ENCODE data around the gene ZNF324B. TPM values are rescaled to one million over a fixed set of nuclear protein-coding genes. Genes with fewer than 3 reads are reported as not detected.
"Not testable (repeated sequence)": the region's sequence is repeated elsewhere in the genome, so short reads cannot be mapped to it uniquely, and the experiment has no call there.

Gene ZNF324B
- total RNA-seq = 5.0 and 5.8 TPM in 2 replicates

DNA sequence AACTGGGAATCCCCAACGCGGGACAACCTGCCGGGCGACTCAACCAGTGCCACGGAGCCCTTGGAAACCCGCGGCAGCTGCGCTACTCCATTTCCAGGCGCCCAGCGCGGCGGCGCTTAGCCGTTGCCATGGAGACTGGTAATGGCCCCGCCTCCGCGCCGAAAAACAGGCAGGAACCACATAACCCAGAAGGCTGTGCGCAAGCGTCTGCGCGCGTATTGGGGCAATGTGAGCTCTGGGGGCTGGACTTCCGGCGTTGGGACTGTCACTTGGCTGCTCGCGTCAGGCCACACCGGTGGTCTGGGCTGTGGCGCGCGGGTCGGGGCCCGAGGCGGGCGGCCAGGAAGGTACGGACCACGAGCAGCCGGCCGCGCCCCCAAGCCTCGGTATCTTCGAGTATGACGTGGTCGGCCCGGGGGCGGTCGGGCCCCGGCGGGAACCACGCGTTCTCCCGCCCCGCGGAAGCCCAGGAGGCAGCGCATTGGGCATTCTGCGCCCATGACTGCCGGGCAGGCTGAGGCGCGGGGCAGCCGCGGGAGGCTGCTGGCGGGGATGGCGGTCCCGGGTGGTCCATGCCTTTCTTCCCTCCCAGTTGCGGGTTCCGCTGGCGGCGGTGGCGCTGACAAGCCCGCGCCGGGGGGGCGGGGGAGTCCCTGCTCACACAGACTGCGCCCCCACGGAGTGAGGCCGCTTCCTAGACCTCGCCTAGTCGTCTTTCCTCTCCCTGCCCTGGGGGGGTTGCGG lies at the start of gene ZNF324B:
ZNF324B (plus strand) TSS at position 265 of the 744 bp plus-strand sequence. CDS start 2,080 bp downstream, outside the sequence.
- DNase-seq (ENCODE audit: low read depth) = peak; percentile 85

DNA sequence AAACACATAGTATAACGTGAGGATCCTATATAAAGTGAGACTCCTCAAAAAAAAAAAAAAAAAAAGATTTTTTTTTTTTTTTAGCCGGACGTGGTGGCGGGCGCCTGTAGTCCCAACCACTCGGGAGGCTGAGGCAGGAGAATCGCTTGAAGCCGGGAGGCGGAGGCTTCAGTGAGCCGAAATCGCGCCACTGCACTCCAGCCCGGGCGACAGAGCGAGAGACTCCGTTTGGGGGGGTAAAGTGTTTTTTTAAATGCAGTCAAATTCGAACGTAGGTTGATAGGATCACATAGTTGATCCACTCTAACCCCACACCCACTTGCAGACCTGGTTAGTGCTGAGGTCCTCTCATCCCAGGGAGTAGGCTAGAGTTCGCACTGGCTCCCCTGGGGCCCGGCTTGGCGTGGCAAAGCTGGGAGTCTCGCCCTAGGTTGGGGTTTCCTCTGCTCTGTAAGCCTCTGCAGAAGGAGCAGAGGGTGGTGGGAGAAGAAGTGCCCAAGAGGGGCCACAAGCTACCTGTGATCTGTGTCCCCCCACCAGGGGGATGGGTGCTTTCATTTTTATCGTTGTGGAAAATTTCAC lies 49.5 kb upstream of the ZNF324B start:
- peaks cover 8% of the 10 kb centered on the region for H3K27me3 ChIP-seq (ENCODE audit: control insufficient read depth, insufficient read depth, low read length)
- no peaks in the 10 kb centered on the region for H3K36me3 ChIP-seq (ENCODE audit: control insufficient read depth, insufficient read depth, low read length)
- TF ChIP-seq CTCF (IDR thresholded peaks at IDR 0.05; ENCODE audit: insufficient read depth, low read length, poor library complexity, severe bottlenecking) = no peak
- peak overlapping the region; percentile 85 for H3K4me3 ChIP-seq (ENCODE audit: low read depth, low read length)
- no peak for DNase-seq (ENCODE audit: low read depth)

More for the DNA sequence above, at the start of gene ZNF324B:
- no peak for TF ChIP-seq CTCF (IDR thresholded peaks at IDR 0.05; ENCODE audit: insufficient read depth, low read length, poor library complexity, severe bottlenecking)
- Histone ChIP-seq H3K27me3 (ENCODE audit: control insufficient read depth, insufficient read depth, low read length) (no peaks in the 10 kb centered on the region), H3K4me3 (ENCODE audit: low read depth, low read length) (peak within 1 kb of the TSS; percentile 59), H3K36me3 (ENCODE audit: control insufficient read depth, insufficient read depth, low read length) (peaks cover 2% of the 10 kb centered on the region)

DNA sequence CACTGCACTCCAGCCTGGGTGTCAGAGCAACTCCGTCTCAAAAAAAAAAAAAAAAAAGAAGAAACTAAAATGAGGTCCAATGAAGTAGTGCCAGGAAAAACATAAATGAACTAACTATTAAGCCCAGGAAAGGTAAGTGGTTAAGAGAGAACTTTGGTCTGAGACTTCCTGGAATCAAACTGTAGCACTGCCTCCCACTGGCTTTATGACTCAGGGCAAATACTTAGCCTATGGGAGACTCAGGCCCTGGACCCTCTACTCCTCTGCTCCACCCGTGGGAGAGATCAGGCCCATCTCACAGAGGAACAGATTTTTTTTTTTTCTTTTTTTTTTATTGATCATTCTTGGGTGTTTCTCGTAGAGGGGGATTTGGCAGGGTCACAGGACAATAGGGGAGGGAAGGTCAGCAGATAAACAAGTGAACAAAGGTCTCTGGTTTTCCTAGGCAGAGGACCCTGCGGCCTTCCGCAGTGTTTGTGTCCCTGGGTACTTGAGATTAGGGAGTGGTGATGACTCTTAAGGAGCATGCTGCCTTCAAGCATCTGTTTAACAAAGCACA lies 47.4 kb upstream of the ZNF324B start:
- H3K4me3 ChIP-seq (ENCODE audit: low read depth, low read length); DNase-seq (ENCODE audit: low read depth); H3K27me3 ChIP-seq (ENCODE audit: control insufficient read depth, insufficient read depth, low read length); H3K36me3 ChIP-seq (ENCODE audit: control insufficient read depth, insufficient read depth, low read length): not testable (repeated sequence)

DNA sequence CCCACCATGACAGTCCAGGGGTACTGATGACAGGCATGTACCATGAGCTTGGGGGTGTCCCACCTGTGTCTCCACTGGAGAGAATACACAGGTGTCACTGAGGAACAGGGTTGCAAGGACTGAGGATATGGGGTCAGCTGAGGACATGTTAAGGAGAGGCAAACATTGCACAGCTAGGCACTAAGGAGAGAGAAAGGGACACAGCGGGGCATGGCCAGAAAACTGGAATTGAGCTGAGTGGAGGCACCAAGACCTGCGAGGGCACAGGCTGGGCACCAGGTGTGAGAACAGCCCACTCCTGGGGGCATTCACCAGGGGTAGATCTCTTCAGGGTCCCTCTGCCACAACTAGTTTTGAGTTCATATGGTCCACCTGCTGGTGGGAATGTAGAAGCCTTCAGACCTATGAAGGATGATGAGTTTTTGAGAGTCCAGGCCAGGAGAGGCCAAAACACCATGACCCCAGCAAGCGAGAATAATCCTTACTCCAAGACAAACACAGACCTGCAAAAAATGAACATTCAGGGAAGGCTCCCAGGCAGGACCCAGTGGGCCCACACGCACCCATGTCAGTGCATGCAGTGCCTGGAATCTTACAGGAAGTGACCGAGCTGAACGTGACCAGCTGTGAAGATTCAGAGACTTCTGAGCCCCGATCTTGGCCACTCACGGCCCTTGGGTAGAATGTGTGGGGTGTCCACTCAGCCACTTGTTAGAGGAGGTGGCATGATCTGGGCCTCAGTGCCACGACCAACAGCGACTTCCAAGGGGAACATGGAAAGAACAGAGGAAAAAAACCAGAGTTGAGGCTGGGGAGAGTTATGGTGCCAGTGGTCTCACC lies 44.4 kb upstream of the ZNF324B start:
- TF ChIP-seq CTCF (IDR thresholded peaks at IDR 0.05; ENCODE audit: insufficient read depth, low read length, poor library complexity, severe bottlenecking) = peak; percentile 39
- Histone ChIP-seq H3K27me3 (ENCODE audit: control insufficient read depth, insufficient read depth, low read length) (no peaks in the 10 kb centered on the region), H3K36me3 (ENCODE audit: control insufficient read depth, insufficient read depth, low read length) (no peaks in the 10 kb centered on the region), H3K4me3 (ENCODE audit: low read depth, low read length) (peak overlapping the region; percentile 86)
- DNase-seq (ENCODE audit: low read depth) = no peak

- no peak for DNase-seq (ENCODE audit: low read depth)
- peak overlapping the region; percentile 86 for H3K4me3 ChIP-seq (ENCODE audit: low read depth, low read length)
- no peak for TF ChIP-seq CTCF (IDR thresholded peaks at IDR 0.05; ENCODE audit: insufficient read depth, low read length, poor library complexity, severe bottlenecking)
These were observed 43.7 kb upstream of the ZNF324B start for GRCh38 chr19:58407658-58408151.

More at GRCh38 chr19:58407658-58408151, 43.7 kb upstream of the ZNF324B start:
- Histone ChIP-seq H3K27me3 (ENCODE audit: control insufficient read depth, insufficient read depth, low read length) (no peaks in the 10 kb centered on the region), H3K36me3 (ENCODE audit: control insufficient read depth, insufficient read depth, low read length) (no peaks in the 10 kb centered on the region)

All from kidney epithelial cell (primary cell).